Right lobe of liver (tissue), 4 donors: Measurements from ENCODE around the gene RBMS3.

Source experiments
- CTCF ChIP-seq, 4 donors: fragments of 200-600 bp in 3 of 4; fragments of 450-650 bp in 1 of 4; IDR thresholded peaks; one replicate each; pipeline versions ENCODE4 v1.5.1 to v1.8.0; 2016 to 2022; ENCODE audit warnings: antibody characterized with exemption in 4 of 4, mild to moderate bottlenecking in 2 of 4
- POLR2A ChIP-seq: fragments of 450-650 bp; IDR thresholded peaks from one replicate; pipeline ENCODE4 v1.6.1; 2017; ENCODE audit warnings: antibody characterized with exemption, mild to moderate bottlenecking
- donor health status: DM: no; HTN: no; CAD: no.
- donor health status: DM: no; HTN: no; CAD: no.
- donor health status: DM: no; HTN: yes; CAD: no.

- no peak for TF ChIP-seq CTCF (IDR thresholded peaks at IDR 0.05)
- no peak for TF ChIP-seq POLR2A
Observed at GRCh38 chr3:29486096-29486495, 205.2 kb downstream of the RBMS3 start.
